Osteoblast (primary cell): ENCODE data around the gene ZNF219. TPM values are rescaled to one million over a fixed set of nuclear protein-coding genes. Genes with fewer than 3 reads are reported as not detected.
"Not testable (repeated sequence)": the region's sequence is repeated elsewhere in the genome, so short reads cannot be mapped to it uniquely, and the experiment has no call there.

Experiments
- DNase-seq: peaks from one replicate; pipeline ENCODE4 v3.0.0; 2011; ENCODE audit warnings: low spot score, mixed read lengths; ENCODE audit not compliant: insufficient read length; ENCODE audit errors: missing footprints
- H2AFZ ChIP-seq: 2 replicates; pipeline ENCODE4 v1.6.0; 2011; ENCODE audit warnings: mild to moderate bottlenecking, low read length
- H3K27ac ChIP-seq: 2 replicates; pipeline ENCODE4 v1.5.1; 2011; ENCODE audit warnings: mild to moderate bottlenecking, low read depth, low read length, moderate library complexity
- H3K27me3 ChIP-seq: 2 replicates; pipeline ENCODE4 v1.6.0; 2012; ENCODE audit warnings: mild to moderate bottlenecking, control low read depth, inconsistent platforms, low read length, moderate library complexity; ENCODE audit not compliant: insufficient read depth
- H3K36me3 ChIP-seq: 2 replicates; pipeline ENCODE4 v1.5.1; 2011; ENCODE audit warnings: mild to moderate bottlenecking, low read length, control low read depth, moderate library complexity; ENCODE audit not compliant: insufficient read depth
- H3K4me1 ChIP-seq: 2 replicates; pipeline ENCODE4 v1.5.1; 2011; ENCODE audit warnings: mild to moderate bottlenecking, low read length, control low read depth, moderate library complexity; ENCODE audit not compliant: insufficient read depth
- H3K4me2 ChIP-seq: 2 replicates; pipeline ENCODE4 v1.6.0; 2011; ENCODE audit warnings: mild to moderate bottlenecking, low read length; ENCODE audit not compliant: insufficient read depth
- H3K4me3 ChIP-seq: fragments of 200-600 bp; sonication (generic); 3 replicates; pipeline ENCODE4 v1.5.1; 2012; ENCODE audit warnings: mild to moderate bottlenecking, low read length, inconsistent platforms; ENCODE audit not compliant: insufficient read depth
- H3K79me2 ChIP-seq: 2 replicates; pipeline ENCODE4 v1.6.0; 2012; ENCODE audit warnings: mild to moderate bottlenecking, low read length, control low read depth, inconsistent platforms; ENCODE audit not compliant: insufficient read depth
- H3K9me3 ChIP-seq: 2 replicates; pipeline ENCODE4 v1.5.1; 2011; ENCODE audit warnings: low read depth, low read length, control low read depth
- H4K20me1 ChIP-seq: 2 replicates; pipeline ENCODE4 v1.6.0; 2012; ENCODE audit warnings: mild to moderate bottlenecking, low read length, control low read depth; ENCODE audit not compliant: insufficient read depth
- CTCF ChIP-seq: IDR thresholded peaks from 2 replicates; pipeline ENCODE4 v1.5.1; 2011; ENCODE audit warnings: mild to moderate bottlenecking, low read depth, low read length, moderate library complexity; ENCODE audit errors: extremely low read depth
- total RNA-seq: library from RNA; depleted of rRNA; stranded (reverse); fragments of >200 nt; gene quantifications from 2 replicates; pipeline ENCODE4 v1.2.3, GENCODE V29; 2012

Gene ZNF219
- total RNA-seq, 1 donor, result 9.4 TPM

DNA sequence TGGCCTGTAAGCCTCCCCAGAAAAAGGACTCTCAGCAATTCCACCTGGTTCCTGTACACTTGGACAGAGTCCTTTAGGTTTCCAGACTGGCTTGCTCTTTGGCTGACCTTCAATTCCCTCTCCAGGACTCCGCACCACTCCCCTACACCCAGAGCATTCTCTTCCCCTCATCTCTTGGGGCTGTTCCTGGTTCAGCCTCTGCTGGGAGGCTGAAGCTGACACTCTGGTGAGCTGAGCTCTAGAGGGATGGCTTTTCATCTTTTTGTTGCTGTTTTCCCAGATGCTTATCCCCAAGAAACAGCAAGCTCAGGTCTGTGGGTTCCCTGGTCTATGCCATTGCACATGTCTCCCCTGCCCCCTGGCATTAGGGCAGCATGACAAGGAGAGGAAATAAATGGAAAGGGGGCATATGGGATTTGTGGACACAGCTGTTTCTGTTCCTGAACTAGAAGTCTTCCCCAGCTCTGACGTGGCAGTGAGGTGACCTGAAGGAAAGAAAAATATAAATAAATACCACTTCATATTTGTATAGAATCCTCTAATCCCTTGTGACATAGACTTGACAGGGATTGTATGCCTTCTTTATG is 55.0 kb downstream of the ZNF219 start:
- Histone ChIP-seq H3K79me2 (no peaks in the 10 kb centered on the region), H3K4me3 (no peak overlapping the region), H3K9me3 (no peaks in the 10 kb centered on the region), H3K4me2 (no peak overlapping the region), H3K27ac (no peak overlapping the region), H3K36me3 (no peaks in the 10 kb centered on the region), H3K4me1 (peaks cover 17% of the 10 kb centered on the region), H2AFZ (no peak overlapping the region), H4K20me1 (no peaks in the 10 kb centered on the region), H3K27me3 (peaks cover 11% of the 10 kb centered on the region)
- DNase-seq, result no peak
- no peak for TF ChIP-seq CTCF

GRCh38 chr14:21042918-21043317 is 55.5 kb downstream of the ZNF219 start:
- H3K36me3 ChIP-seq, result no peaks in the 10 kb centered on the region
- H4K20me1 ChIP-seq, result no peaks in the 10 kb centered on the region
- H3K79me2 ChIP-seq, result no peaks in the 10 kb centered on the region
- no peak overlapping the region for H3K27ac ChIP-seq
- H2AFZ ChIP-seq, result no peak overlapping the region
- TF ChIP-seq CTCF, result no peak
- H3K4me1 ChIP-seq, result peaks cover 17% of the 10 kb centered on the region
- no peak overlapping the region for H3K4me2 ChIP-seq
- DNase-seq, result no peak
- H3K4me3 ChIP-seq, result no peak overlapping the region
- H3K9me3 ChIP-seq, result no peaks in the 10 kb centered on the region
- peaks cover 11% of the 10 kb centered on the region for H3K27me3 ChIP-seq

DNA sequence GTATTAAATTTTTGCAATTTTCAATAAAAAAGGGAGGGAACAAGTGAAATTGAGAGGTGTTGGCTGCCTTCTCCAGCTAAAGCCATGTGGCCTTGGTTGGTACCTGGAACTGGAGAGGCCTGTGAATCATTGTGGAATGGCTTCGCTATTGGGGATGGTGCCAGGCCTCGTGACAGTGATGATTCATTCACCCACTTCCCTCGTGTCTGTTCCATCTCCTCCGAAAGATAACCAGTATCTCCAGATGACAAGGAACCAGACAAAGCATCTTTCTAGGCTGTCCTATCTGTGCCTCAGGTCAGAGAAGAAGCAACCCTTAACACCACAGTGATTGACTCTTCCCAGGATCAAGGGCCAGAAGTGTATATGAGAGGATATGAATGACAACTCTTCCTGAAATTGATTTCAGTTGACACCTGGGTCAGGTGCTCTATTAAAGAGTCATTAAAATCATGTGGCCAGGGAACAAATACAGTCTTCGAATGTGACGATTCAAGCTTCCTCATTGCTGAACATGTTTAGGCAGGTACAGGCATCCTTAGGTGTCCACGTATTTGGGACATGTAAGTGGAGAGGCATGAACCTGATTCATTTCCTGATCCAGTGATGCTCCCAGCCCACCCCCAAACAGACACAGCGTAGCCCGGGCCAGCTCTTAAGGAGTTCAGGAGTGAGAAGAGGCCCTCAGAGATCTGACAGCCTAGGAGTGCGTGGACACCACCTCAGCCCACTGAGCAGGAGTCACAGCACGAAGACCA is 56.6 kb downstream of the ZNF219 start, which contains the start of gene RNASE7:
TSS of gene RNASE7 (plus strand) at position 687 of the 758 bp plus-strand sequence. CDS start 631 bp downstream, outside the sequence.
- no peak within 1 kb of the TSS for H2AFZ ChIP-seq
- no peaks in the 10 kb centered on the region for H4K20me1 ChIP-seq
- no peak within 1 kb of the TSS for H3K4me2 ChIP-seq
- peak; percentile 29 for DNase-seq
- no peaks in the 10 kb centered on the region for H3K79me2 ChIP-seq
- no peaks in the 10 kb centered on the region for H3K9me3 ChIP-seq
- peaks cover 12% of the 10 kb centered on the region for H3K4me1 ChIP-seq
- H3K36me3 ChIP-seq, result no peaks in the 10 kb centered on the region
- no peak within 1 kb of the TSS for H3K4me3 ChIP-seq
- no peak within 1 kb of the TSS for H3K27ac ChIP-seq
- TF ChIP-seq CTCF, result no peak
- peaks cover 11% of the 10 kb centered on the region for H3K27me3 ChIP-seq

DNA sequence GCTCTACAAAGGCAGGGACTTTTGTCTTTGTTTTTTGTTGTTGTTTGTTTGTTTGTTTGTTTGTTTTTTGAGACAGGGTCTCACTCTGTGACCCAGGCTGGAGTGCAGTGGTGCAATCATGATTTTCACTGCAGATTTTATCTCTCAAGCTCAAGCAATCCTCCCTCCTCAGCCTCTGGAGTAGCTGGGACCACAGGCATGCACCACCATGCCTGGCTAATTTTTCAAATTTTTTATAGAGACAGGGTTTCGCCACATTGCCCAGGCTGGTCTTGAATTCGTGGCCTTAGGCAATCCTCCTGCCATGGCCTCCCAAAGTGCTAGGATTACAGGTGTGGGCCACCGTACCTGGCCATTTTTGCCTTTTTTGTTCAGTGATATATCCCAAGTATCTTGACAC is 57.5 kb downstream of the ZNF219 start:
- peaks cover 12% of the 10 kb centered on the region for H3K4me1 ChIP-seq
- H3K27me3 ChIP-seq, result peaks cover 13% of the 10 kb centered on the region
- not testable (repeated sequence) for H3K4me2 ChIP-seq, H3K79me2 ChIP-seq, H4K20me1 ChIP-seq, H3K27ac ChIP-seq, H3K9me3 ChIP-seq, H3K4me3 ChIP-seq, DNase-seq, H3K36me3 ChIP-seq, H2AFZ ChIP-seq
